Osteoblast (primary cell): ENCODE measurements around the gene DNER. TPM values are rescaled to one million over a fixed set of nuclear protein-coding genes. Genes with fewer than 3 reads are reported as not detected.

Source experiments
- DNase-seq: peaks from one replicate; pipeline ENCODE4 v3.0.0; 2011; ENCODE audit warnings: low spot score, mixed read lengths; ENCODE audit not compliant: insufficient read length; ENCODE audit errors: missing footprints
- H2AFZ ChIP-seq: 2 replicates; pipeline ENCODE4 v1.6.0; 2011; ENCODE audit warnings: mild to moderate bottlenecking, low read length
- H3K27ac ChIP-seq: 2 replicates; pipeline ENCODE4 v1.5.1; 2011; ENCODE audit warnings: mild to moderate bottlenecking, low read depth, low read length, moderate library complexity
- H3K27me3 ChIP-seq: 2 replicates; pipeline ENCODE4 v1.6.0; 2012; ENCODE audit warnings: mild to moderate bottlenecking, control low read depth, inconsistent platforms, low read length, moderate library complexity; ENCODE audit not compliant: insufficient read depth
- H3K36me3 ChIP-seq: 2 replicates; pipeline ENCODE4 v1.5.1; 2011; ENCODE audit warnings: mild to moderate bottlenecking, low read length, control low read depth, moderate library complexity; ENCODE audit not compliant: insufficient read depth
- H3K4me1 ChIP-seq: 2 replicates; pipeline ENCODE4 v1.5.1; 2011; ENCODE audit warnings: mild to moderate bottlenecking, low read length, control low read depth, moderate library complexity; ENCODE audit not compliant: insufficient read depth
- H3K4me2 ChIP-seq: 2 replicates; pipeline ENCODE4 v1.6.0; 2011; ENCODE audit warnings: mild to moderate bottlenecking, low read length; ENCODE audit not compliant: insufficient read depth
- H3K4me3 ChIP-seq: fragments of 200-600 bp; sonication (generic); 3 replicates; pipeline ENCODE4 v1.5.1; 2012; ENCODE audit warnings: mild to moderate bottlenecking, low read length, inconsistent platforms; ENCODE audit not compliant: insufficient read depth
- H3K79me2 ChIP-seq: 2 replicates; pipeline ENCODE4 v1.6.0; 2012; ENCODE audit warnings: mild to moderate bottlenecking, low read length, control low read depth, inconsistent platforms; ENCODE audit not compliant: insufficient read depth
- H3K9me3 ChIP-seq: 2 replicates; pipeline ENCODE4 v1.5.1; 2011; ENCODE audit warnings: low read depth, low read length, control low read depth
- H4K20me1 ChIP-seq: 2 replicates; pipeline ENCODE4 v1.6.0; 2012; ENCODE audit warnings: mild to moderate bottlenecking, low read length, control low read depth; ENCODE audit not compliant: insufficient read depth
- CTCF ChIP-seq: IDR thresholded peaks from 2 replicates; pipeline ENCODE4 v1.5.1; 2011; ENCODE audit warnings: mild to moderate bottlenecking, low read depth, low read length, moderate library complexity; ENCODE audit errors: extremely low read depth
- total RNA-seq: library from RNA; depleted of rRNA; stranded (reverse); fragments of >200 nt; gene quantifications from 2 replicates; pipeline ENCODE4 v1.2.3, GENCODE V29; 2012

DNER gene
- total RNA-seq, 1 donor = 0.36 TPM

GRCh38 chr2:229653531-229653930, 60.8 kb downstream of the DNER start:
- Histone ChIP-seq H3K27ac (no peak overlapping the region), H3K36me3 (no peaks in the 10 kb centered on the region), H3K27me3 (no peaks in the 10 kb centered on the region), H3K9me3 (no peaks in the 10 kb centered on the region), H3K4me3 (no peak overlapping the region), H3K4me1 (no peaks in the 10 kb centered on the region), H4K20me1 (no peaks in the 10 kb centered on the region), H2AFZ (no peak overlapping the region), H3K79me2 (no peaks in the 10 kb centered on the region), H3K4me2 (no peak overlapping the region)
- no peak for DNase-seq
- TF ChIP-seq CTCF = no peak

GRCh38 chr2:229652796-229653195, 61.6 kb downstream of the DNER start:
- no peak for DNase-seq
- H3K79me2 ChIP-seq = no peaks in the 10 kb centered on the region
- no peak for TF ChIP-seq CTCF
- no peaks in the 10 kb centered on the region for H3K9me3 ChIP-seq
- H3K4me2 ChIP-seq = no peak overlapping the region
- no peaks in the 10 kb centered on the region for H3K36me3 ChIP-seq
- no peak overlapping the region for H3K4me3 ChIP-seq
- no peak overlapping the region for H2AFZ ChIP-seq
- no peaks in the 10 kb centered on the region for H3K4me1 ChIP-seq
- no peak overlapping the region for H3K27ac ChIP-seq
- H4K20me1 ChIP-seq = no peaks in the 10 kb centered on the region
- no peaks in the 10 kb centered on the region for H3K27me3 ChIP-seq

GRCh38 chr2:229650901-229651300, 63.5 kb downstream of the DNER start:
- Histone ChIP-seq H3K4me2 (no peak overlapping the region), H2AFZ (no peak overlapping the region), H4K20me1 (no peaks in the 10 kb centered on the region), H3K4me3 (no peak overlapping the region), H3K27ac (no peak overlapping the region), H3K4me1 (no peaks in the 10 kb centered on the region), H3K79me2 (no peaks in the 10 kb centered on the region), H3K27me3 (no peaks in the 10 kb centered on the region), H3K36me3 (no peaks in the 10 kb centered on the region), H3K9me3 (no peaks in the 10 kb centered on the region)
- TF ChIP-seq CTCF = no peak
- DNase-seq = no peak

GRCh38 chr2:229650059-229650458, 64.3 kb downstream of the DNER start:
- H3K4me1 ChIP-seq = no peaks in the 10 kb centered on the region
- no peak overlapping the region for H3K4me3 ChIP-seq
- H3K27me3 ChIP-seq = no peaks in the 10 kb centered on the region
- no peak overlapping the region for H2AFZ ChIP-seq
- TF ChIP-seq CTCF = no peak
- H3K36me3 ChIP-seq = no peaks in the 10 kb centered on the region
- no peak overlapping the region for H3K27ac ChIP-seq
- no peaks in the 10 kb centered on the region for H4K20me1 ChIP-seq
- no peak overlapping the region for H3K4me2 ChIP-seq
- no peaks in the 10 kb centered on the region for H3K79me2 ChIP-seq
- no peak for DNase-seq
- no peaks in the 10 kb centered on the region for H3K9me3 ChIP-seq
